ENCODE data around the gene VAV3.

DNA sequence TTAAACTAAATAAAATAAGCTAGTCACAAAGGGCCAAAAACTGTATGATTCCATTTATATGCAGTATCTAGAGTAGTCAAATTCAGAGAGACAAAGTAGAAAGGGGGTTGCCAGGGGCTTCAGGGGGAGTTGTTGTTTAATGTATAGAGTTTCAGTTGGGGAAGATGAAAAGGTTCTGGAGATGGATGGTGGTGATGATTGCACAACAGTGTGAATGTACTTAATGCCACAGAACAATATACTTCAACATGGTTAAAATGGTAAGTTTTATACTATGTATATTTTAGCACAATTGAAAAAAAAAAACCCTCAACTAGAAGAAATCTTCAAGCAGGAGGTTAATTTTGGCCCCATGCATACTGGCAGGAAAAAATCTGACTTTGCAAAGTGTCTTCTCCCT, 24.3 kb downstream of the VAV3 start:
- TF ChIP-seq, protein P1, sequence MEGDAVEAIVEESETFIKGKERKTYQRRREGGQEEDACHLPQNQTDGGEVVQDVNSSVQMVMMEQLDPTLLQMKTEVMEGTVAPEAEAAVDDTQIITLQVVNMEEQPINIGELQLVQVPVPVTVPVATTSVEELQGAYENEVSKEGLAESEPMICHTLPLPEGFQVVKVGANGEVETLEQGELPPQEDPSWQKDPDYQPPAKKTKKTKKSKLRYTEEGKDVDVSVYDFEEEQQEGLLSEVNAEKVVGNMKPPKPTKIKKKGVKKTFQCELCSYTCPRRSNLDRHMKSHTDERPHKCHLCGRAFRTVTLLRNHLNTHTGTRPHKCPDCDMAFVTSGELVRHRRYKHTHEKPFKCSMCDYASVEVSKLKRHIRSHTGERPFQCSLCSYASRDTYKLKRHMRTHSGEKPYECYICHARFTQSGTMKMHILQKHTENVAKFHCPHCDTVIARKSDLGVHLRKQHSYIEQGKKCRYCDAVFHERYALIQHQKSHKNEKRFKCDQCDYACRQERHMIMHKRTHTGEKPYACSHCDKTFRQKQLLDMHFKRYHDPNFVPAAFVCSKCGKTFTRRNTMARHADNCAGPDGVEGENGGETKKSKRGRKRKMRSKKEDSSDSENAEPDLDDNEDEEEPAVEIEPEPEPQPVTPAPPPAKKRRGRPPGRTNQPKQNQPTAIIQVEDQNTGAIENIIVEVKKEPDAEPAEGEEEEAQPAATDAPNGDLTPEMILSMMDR (IDR thresholded peaks at IDR 0.05; ENCODE audit: control extremely low read depth in 1 of 3, insufficient read depth in 1 of 3, low read depth in 1 of 3, low read length in 3 of 3), result no peak
- no peak for TF ChIP-seq RAD21 (IDR thresholded peaks at IDR 0.05 in 1 of 2, conservative IDR thresholded peaks at IDR 0.05 in 1 of 2; ENCODE audit: low read depth in 2 of 2, low read length in 2 of 2)
- TF ChIP-seq POLR2A (IDR thresholded peaks at IDR 0.05; ENCODE audit: control extremely low read depth in 1 of 2, low read depth in 2 of 2, low read length in 2 of 2), result no peak
- TF ChIP-seq CEBPB (IDR thresholded peaks at IDR 0.05; ENCODE audit: low read depth, low read length), result no peak
- TF ChIP-seq EZH2 (IDR thresholded peaks at IDR 0.05; ENCODE audit: low read depth, low read length, severe bottlenecking), result no peak
- TF ChIP-seq MAFK (IDR thresholded peaks at IDR 0.05; ENCODE audit: low read depth, low read length), result no peak
- no peak for TF ChIP-seq BCL11A (IDR thresholded peaks at IDR 0.05; ENCODE audit: low read depth in 2 of 2, low read length in 2 of 2)
